Brain microvascular endothelial cell (primary cell): ENCODE results near the gene DPP3.

ENCODE experiments used
- DNase-seq: peaks from one replicate; pipeline ENCODE4 v3.0.0-alpha.2; 2020
- H3K27ac ChIP-seq: fragments of 250-450 bp; sonication (Bioruptor Pico); 2 replicates; pipeline ENCODE4 v1.5.1; 2020; ENCODE audit warnings: mild to moderate bottlenecking, moderate library complexity
- H3K27me3 ChIP-seq: fragments of 250-450 bp; sonication (Bioruptor Pico); replicated peaks from 2 replicates; pipeline ENCODE4 v1.5.1; 2020; ENCODE audit warnings: mild to moderate bottlenecking
- H3K36me3 ChIP-seq: fragments of 250-450 bp; sonication (Bioruptor Pico); replicated peaks from 2 replicates; pipeline ENCODE4 v1.5.1; 2020; ENCODE audit warnings: mild to moderate bottlenecking
- H3K4me3 ChIP-seq: 2 replicates; pipeline ENCODE4 v1.5.1; 2011; ENCODE audit warnings: low read depth, mild to moderate bottlenecking, control low read depth, low read length, moderate library complexity
- CTCF ChIP-seq: IDR thresholded peaks from 2 replicates; pipeline ENCODE4 v1.5.1; 2011; ENCODE audit warnings: low read depth, mild to moderate bottlenecking, moderate library complexity, low read length, control low read depth, inconsistent platforms; ENCODE audit errors: missing control alignments
- in situ Hi-C: cut with HindIII; loops from 2 replicates; pipeline ENCODE4 v1.10.0; 2017; ENCODE audit warnings: low sequenced_read_pairs, low pct_ligation_motif_present

DPP3 gene

DNA sequence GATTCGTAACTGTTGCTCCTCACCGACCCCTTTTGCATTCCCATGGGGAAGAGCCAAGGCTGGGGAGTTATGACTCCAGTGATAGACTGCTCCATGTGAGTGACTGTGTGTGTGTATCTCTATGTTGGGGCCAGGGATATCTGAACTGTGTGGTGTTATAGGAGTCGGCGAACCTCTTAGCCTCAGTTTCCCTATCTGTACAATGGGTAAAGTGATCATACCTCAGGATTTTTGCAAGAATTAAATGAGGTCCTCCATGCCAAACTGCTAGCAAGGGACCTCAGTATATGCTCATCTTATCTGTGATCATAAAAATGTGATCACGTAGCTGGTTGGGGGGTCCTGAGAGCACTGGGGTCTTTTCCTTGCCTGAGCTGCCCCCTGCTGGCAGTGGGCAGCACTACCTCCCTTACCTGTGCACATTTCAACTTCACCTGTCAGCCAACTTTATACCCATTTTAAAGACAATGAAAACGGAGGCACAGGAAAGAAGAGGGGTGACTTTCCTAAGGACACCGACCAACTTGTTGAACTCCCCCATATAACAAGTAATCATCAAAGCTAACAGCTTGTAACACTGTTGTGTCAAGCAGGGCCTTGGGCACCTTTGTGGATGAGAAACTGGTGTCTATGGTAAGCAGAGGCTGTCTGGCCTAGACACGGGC lies 1.4 kb upstream of the DPP3 start:
- in situ Hi-C loops: no loop called here
- Histone ChIP-seq H3K36me3 (peaks cover 6% of the 10 kb centered on the region), H3K27me3 (no peaks in the 10 kb centered on the region), H3K27ac (peak overlapping the region; percentile 87), H3K4me3 (peak overlapping the region; percentile 80)
- TF ChIP-seq CTCF: peak; percentile 88
- no peak for DNase-seq

DNA sequence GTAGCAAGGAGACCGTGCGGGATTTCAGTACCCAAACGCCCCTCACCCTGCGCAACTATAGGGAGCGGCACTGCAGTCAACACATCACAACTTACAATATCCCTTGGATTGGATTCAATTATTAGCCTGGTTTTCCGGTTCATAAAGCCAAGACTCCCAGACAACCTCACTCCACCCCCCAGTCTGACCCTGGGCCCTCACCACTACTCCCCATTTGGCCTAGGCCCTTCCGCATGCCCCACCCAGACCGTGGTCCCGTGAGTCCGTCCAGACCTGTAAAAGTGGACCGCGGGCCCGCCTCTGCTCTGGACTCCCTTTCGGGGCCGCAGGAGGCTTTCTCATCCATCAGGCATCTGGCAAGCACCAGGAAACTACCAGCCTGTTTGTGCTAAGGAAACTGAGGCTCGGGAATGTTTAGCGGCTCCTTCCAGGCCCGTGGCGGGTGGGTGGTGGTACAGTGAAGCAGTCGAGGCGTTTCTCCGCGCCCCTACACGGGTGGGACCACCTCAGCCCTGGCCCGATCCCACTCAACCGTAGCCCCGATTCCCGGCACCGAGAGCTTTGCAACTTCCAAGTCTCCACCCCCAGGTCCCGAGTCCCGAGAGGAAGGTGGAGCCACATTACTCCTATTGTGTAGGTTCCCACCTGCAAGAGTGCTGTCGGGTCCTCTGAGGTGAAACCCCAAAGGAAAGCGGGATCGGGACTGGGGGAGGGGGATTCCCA lies 679 bp upstream of the DPP3 start:
- Histone ChIP-seq H3K36me3 (peaks cover 2% of the 10 kb centered on the region), H3K27ac (peak overlapping the region; percentile 87), H3K4me3 (peak overlapping the region; percentile 80), H3K27me3 (no peaks in the 10 kb centered on the region)
- in situ Hi-C loops: no loop called here
- DNase-seq: peak; percentile 33
- TF ChIP-seq CTCF: no peak

DNA sequence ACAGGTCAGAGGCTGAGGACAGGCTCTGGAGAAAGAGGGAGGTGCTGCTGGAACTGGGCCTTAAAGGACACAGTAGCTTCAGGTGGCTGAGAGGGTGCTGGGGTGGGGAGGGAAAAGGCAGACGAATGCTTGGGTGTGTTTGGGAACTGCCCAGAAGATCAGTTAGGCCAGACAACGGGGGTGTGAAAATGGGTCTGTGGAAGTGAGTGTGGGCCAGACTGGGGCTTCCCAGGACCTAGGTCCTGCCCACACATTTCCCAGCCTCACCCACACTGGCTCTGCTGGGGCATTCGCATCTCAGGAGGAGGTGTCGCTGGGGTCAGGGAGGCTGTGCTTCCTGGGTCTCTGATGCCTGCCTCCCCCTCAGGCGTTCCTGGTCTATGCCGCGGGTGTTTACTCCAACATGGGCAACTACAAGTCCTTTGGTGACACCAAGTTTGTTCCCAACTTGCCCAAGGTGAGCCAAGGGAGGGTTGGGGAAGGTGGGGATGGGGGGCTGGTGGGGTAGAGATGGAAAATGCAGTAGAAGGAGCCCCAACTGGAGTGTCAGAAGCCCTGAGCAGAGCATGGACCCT lies 4.7 kb downstream of the DPP3 start:
- H3K36me3 ChIP-seq: peaks cover 17% of the 10 kb centered on the region
- H3K27me3 ChIP-seq: no peaks in the 10 kb centered on the region
- no peak overlapping the region for H3K4me3 ChIP-seq
- in situ Hi-C loops: no loop called here
- DNase-seq: no peak
- TF ChIP-seq CTCF: no peak
- no peak overlapping the region for H3K27ac ChIP-seq

DNA sequence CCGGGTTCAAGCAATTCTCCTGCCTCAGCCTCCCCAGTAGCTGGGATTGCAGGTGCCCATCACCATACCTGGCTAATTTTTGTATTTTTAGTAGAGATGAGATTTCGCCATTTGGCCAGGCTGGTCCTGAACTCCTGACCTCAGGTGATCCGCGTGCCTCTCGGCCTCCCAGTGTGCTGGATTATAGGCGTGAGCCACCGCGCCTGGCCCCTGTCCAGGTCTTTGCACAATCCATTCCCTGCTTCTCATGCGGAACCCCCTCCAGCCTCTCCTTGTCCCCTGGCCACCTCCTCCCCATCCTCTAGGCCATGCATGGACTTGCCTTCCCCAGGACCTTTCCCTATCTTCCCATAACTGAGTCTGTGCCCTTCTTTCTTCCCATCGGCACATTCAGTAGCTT lies 8.7 kb downstream of the DPP3 start:
- Histone ChIP-seq H3K27ac (no peak overlapping the region), H3K36me3 (peaks cover 35% of the 10 kb centered on the region), H3K27me3 (no peaks in the 10 kb centered on the region), H3K4me3 (no peak overlapping the region)
- TF ChIP-seq CTCF: no peak
- in situ Hi-C loops: no loop called here
- DNase-seq: no peak

DNA sequence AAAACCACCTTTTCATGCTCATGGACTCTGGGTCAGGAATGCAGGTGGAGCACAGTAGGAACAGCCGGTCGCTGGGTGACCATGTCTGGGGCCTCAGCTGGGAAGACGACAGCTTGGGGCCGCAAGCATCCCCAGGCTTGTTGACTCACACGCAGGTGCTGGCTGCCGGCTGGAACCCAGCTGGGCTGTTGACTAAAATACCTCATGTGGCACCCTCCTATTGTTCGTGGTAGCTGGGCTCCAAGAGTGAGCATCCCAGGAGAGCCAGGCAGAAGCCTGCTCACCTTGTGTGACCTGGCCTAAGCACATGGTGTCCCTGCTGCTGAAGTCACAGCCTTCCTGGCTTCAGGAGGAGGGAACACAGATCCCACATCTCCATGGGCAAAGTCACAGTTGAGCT lies 9.4 kb downstream of the DPP3 start:
- H3K36me3 ChIP-seq: peaks cover 35% of the 10 kb centered on the region
- no peak for TF ChIP-seq CTCF
- no peak overlapping the region for H3K4me3 ChIP-seq
- in situ Hi-C loops: no loop called here
- DNase-seq: no peak
- no peaks in the 10 kb centered on the region for H3K27me3 ChIP-seq
- no peak overlapping the region for H3K27ac ChIP-seq
